H1 (cell line): Measurements from ENCODE around the gene ERGIC3. TPM values are rescaled to one million over a fixed set of nuclear protein-coding genes. Genes with fewer than 3 reads are reported as not detected.

Experiments used
- CTCF ChIA-PET: fragments of 300-600 bp; sonication (Branson Sonifier 250); formaldehyde crosslinking; loops from one replicate; lab custom pipeline; 2021; ENCODE audit not compliant: partially characterized antibody; lab: Charles Lee
- POLR2A ChIA-PET: fragments of 300-600 bp; sonication (Branson Sonifier 250); formaldehyde crosslinking; loops from one replicate; lab custom pipeline; 2021; ENCODE audit warnings: inconsistent platforms; ENCODE audit not compliant: partially characterized antibody; lab: Charles Lee
- DNase-seq, 2 experiments: peaks; one replicate each; pipeline versions ENCODE4 v3.0.0 to v3.0.0-alpha.2; 2010 to 2022; ENCODE audit warnings: low spot score in 2 of 2, low read depth in 1 of 2, mixed read lengths in 1 of 2
- FAIRE-seq: peaks from 2 replicates; lab custom pipeline; 2011; peaks lifted over from hg19 to GRCh38; lab: Jason Lieb, UNC
- H2AFZ ChIP-seq: 2 replicates; pipeline ENCODE4 v1.8.1; 2012; ENCODE audit warnings: low read length, inconsistent platforms
- H2AK5ac ChIP-seq: 2 replicates; pipeline ENCODE4 v1.6.1; 2013; ENCODE audit warnings: low read depth, low read length
- H2BK120ac ChIP-seq: replicated peaks from 2 replicates; pipeline ENCODE3; 2013; ENCODE audit warnings: low read depth, low read length, inconsistent platforms
- H2BK12ac ChIP-seq: 2 replicates; pipeline ENCODE4 v1.6.1; 2013; ENCODE audit warnings: low read depth, low read length
- H2BK15ac ChIP-seq: 2 replicates; pipeline ENCODE4 v1.6.1; 2013; ENCODE audit warnings: low read length
- H2BK20ac ChIP-seq: 2 replicates; pipeline ENCODE4 v1.6.1; 2013; ENCODE audit warnings: low read length
- H2BK5ac ChIP-seq: 2 replicates; pipeline ENCODE4 v1.6.1; 2013; ENCODE audit warnings: low read depth, low read length
- H3K14ac ChIP-seq: 2 replicates; pipeline ENCODE4 v1.6.1; 2013; ENCODE audit warnings: inconsistent platforms; ENCODE audit not compliant: insufficient read length
- H3K18ac ChIP-seq: 2 replicates; pipeline ENCODE4 v1.6.1; 2013; ENCODE audit warnings: low read length; ENCODE audit errors: extremely low read depth
- H3K23ac ChIP-seq: 2 replicates; pipeline ENCODE4 v1.6.1; 2013; ENCODE audit warnings: inconsistent platforms; ENCODE audit not compliant: insufficient read length
- H3K23me2 ChIP-seq: 2 replicates; pipeline ENCODE4 v1.6.1; 2013; ENCODE audit warnings: low read depth, low read length
- H3K27ac ChIP-seq: 2 replicates; pipeline ENCODE4 v1.6.1; 2011; ENCODE audit warnings: low read depth, low read length, inconsistent platforms
- H3K27me3 ChIP-seq, 4 experiments: replicated peaks in 1 of 4; 1 replicate in 1 of 4; 2 replicates in 3 of 4; pipeline versions ENCODE4 v1.6.1 to v1.8.1; 2011 to 2013; ENCODE audit warnings: low read length in 3 of 4, mild to moderate bottlenecking in 3 of 4, inconsistent platforms in 2 of 4, mixed read lengths in 2 of 4, moderate library complexity in 1 of 4; ENCODE audit not compliant: control insufficient read depth in 3 of 4, insufficient read depth in 3 of 4; ENCODE audit errors: extremely low read depth in 1 of 4
- H3K36me3 ChIP-seq, 4 experiments: 2 replicates each; pipeline versions ENCODE4 v1.6.1 to v1.8.1; 2011 to 2013; ENCODE audit warnings: mild to moderate bottlenecking in 4 of 4, low read length in 3 of 4, moderate library complexity in 2 of 4, control low read depth in 1 of 4, inconsistent platforms in 1 of 4; ENCODE audit not compliant: insufficient read depth in 4 of 4, control insufficient read depth in 2 of 4
- H3K4ac ChIP-seq: replicated peaks from 2 replicates; pipeline ENCODE3; 2013; ENCODE audit warnings: low read length, low read depth, mixed read lengths, inconsistent platforms; ENCODE audit not compliant: insufficient read length
- H3K4me1 ChIP-seq, 4 experiments: replicated peaks in 1 of 4; 1 replicate in 1 of 4; 2 replicates in 3 of 4; pipeline versions ENCODE4 v1.6.1 to v1.8.1; 2011 to 2013; ENCODE audit warnings: low read length in 3 of 4, inconsistent platforms in 2 of 4, mixed read lengths in 1 of 4; ENCODE audit not compliant: insufficient read depth in 4 of 4, control insufficient read depth in 3 of 4
- H3K4me2 ChIP-seq, 2 experiments: 2 replicates each; pipeline versions ENCODE4 v1.6.1 to v1.8.1; 2011 to 2013; ENCODE audit warnings: low read depth in 2 of 2, low read length in 2 of 2, control low read depth in 1 of 2, inconsistent platforms in 1 of 2, mild to moderate bottlenecking in 1 of 2; ENCODE audit not compliant: insufficient read depth in 1 of 2
- H3K4me3 ChIP-seq, 4 experiments: fragments of 200-600, 300-600 bp in 1 of 4; sonication (generic), shearing (Covaris generic), sonication (Bioruptor Twin) in 1 of 4; 2 replicates each; pipeline versions ENCODE4 v1.5.1 to v1.8.1; 2011 to 2016; ENCODE audit warnings: low read length in 4 of 4, low read depth in 3 of 4, control low read depth in 2 of 4, inconsistent platforms in 2 of 4, mild to moderate bottlenecking in 2 of 4, mixed read lengths in 1 of 4, moderate library complexity in 1 of 4; ENCODE audit not compliant: insufficient read depth in 2 of 4; ENCODE audit errors: extremely low read depth in 1 of 4
- H3K56ac ChIP-seq: replicated peaks from 2 replicates; pipeline ENCODE3; 2013; ENCODE audit warnings: low read depth, mild to moderate bottlenecking, mixed read lengths, low read length, inconsistent platforms; ENCODE audit not compliant: insufficient read length
- H3K79me1 ChIP-seq: 2 replicates; pipeline ENCODE4 v1.6.1; 2013; ENCODE audit warnings: low read depth, low read length, control low read depth
- H3K79me2 ChIP-seq, 2 experiments: 2 replicates each; pipeline versions ENCODE4 v1.6.1 to v1.8.1; 2012 to 2013; ENCODE audit warnings: low read length in 2 of 2, mild to moderate bottlenecking in 2 of 2, inconsistent platforms in 1 of 2; ENCODE audit not compliant: insufficient read depth in 2 of 2, control insufficient read depth in 1 of 2
- H3K9ac ChIP-seq, 4 experiments: replicated peaks in 1 of 4; 1 replicate in 1 of 4; 2 replicates in 3 of 4; pipeline versions ENCODE4 v1.6.1 to v1.8.1; 2011 to 2013; ENCODE audit warnings: low read depth in 3 of 4, low read length in 3 of 4, control low read depth in 2 of 4, mild to moderate bottlenecking in 2 of 4, moderate library complexity in 2 of 4, inconsistent platforms in 1 of 4; ENCODE audit errors: extremely low read depth in 1 of 4
- H3K9me3 ChIP-seq, 2 experiments: 2 replicates each; pipeline versions ENCODE4 v1.6.1 to v1.8.1; 2012 to 2013; ENCODE audit warnings: mild to moderate bottlenecking in 2 of 2, moderate library complexity in 2 of 2, control low read depth in 1 of 2, inconsistent platforms in 1 of 2, low read depth in 1 of 2, low read length in 1 of 2, mixed read lengths in 1 of 2; ENCODE audit not compliant: insufficient read depth in 2 of 2
- H4K20me1 ChIP-seq, 2 experiments: replicated peaks in 1 of 2; 2 replicates each; pipeline versions ENCODE3 to v1.8.1; 2011 to 2013; ENCODE audit warnings: inconsistent platforms in 2 of 2, low read length in 2 of 2, mild to moderate bottlenecking in 1 of 2; ENCODE audit not compliant: insufficient read depth in 2 of 2, control insufficient read depth in 1 of 2
- H4K5ac ChIP-seq: 2 replicates; pipeline ENCODE4 v1.6.1; 2013; ENCODE audit warnings: low read length, low read depth, mixed read lengths, inconsistent platforms; ENCODE audit not compliant: insufficient read length
- H4K8ac ChIP-seq: 2 replicates; pipeline ENCODE4 v1.8.0; 2013; ENCODE audit warnings: mild to moderate bottlenecking, moderate library complexity, low read length, inconsistent platforms; ENCODE audit not compliant: insufficient read depth; ENCODE audit errors: extremely low read depth
- H4K91ac ChIP-seq: replicated peaks from 2 replicates; pipeline ENCODE3; 2013; ENCODE audit warnings: low read length, mixed read lengths, inconsistent platforms; ENCODE audit not compliant: insufficient read length
- CTBP2 ChIP-seq: IDR thresholded peaks from 2 replicates; pipeline ENCODE4 v1.7.0; 2011; ENCODE audit warnings: borderline replicate concordance, mild to moderate bottlenecking, moderate library complexity, mixed read lengths, low read length; ENCODE audit not compliant: insufficient read depth, insufficient read length
- GTF2F1 ChIP-seq: IDR thresholded peaks from 2 replicates; pipeline ENCODE4 v1.6.1; 2012; ENCODE audit warnings: low read depth, low read length, improper control_type of control experiment, borderline replicate concordance
- KDM1A ChIP-seq: fragments of 200-600, 300-600 bp; sonication (generic); IDR thresholded peaks from 2 replicates; pipeline ENCODE4 v1.7.1; 2016; ENCODE audit warnings: mild to moderate bottlenecking, low read length, borderline replicate concordance
- POLR2AphosphoS5 ChIP-seq: IDR thresholded peaks from 2 replicates; pipeline ENCODE4 v1.6.1; 2011; ENCODE audit warnings: low read depth, low read length
- SP2 ChIP-seq: IDR thresholded peaks from 2 replicates; pipeline ENCODE4 v1.6.1; 2012; ENCODE audit warnings: mild to moderate bottlenecking, low read length, inconsistent platforms
- SUZ12 ChIP-seq: fragments of 200-600 bp; sonication (generic); IDR thresholded peaks from 2 replicates; pipeline ENCODE4 v1.6.1; 2012; ENCODE audit warnings: mild to moderate bottlenecking, inconsistent platforms, low read length, moderate library complexity, mixed read lengths
- TAF1 ChIP-seq: IDR thresholded peaks from 2 replicates; pipeline ENCODE4 v1.6.1; 2011; ENCODE audit warnings: mild to moderate bottlenecking, low read depth, low read length
- TAF7 ChIP-seq: optimal IDR thresholded peaks from 2 replicates; pipeline ENCODE3; 2011; ENCODE audit warnings: low read depth, mild to moderate bottlenecking, inconsistent platforms, low read length, moderate library complexity, borderline replicate concordance
- ZNF274 ChIP-seq: IDR thresholded peaks from 2 replicates; pipeline ENCODE4 v1.7.0; 2012; ENCODE audit warnings: low read length, borderline replicate concordance; ENCODE audit errors: extremely low read depth
- WGBS, 2 experiments: shearing (Covaris generic) in 1 of 2; methylation state at CpG; one replicate each; pipeline versions ENCODE4 v1.1.6 to v1.1.7; 2013 to 2015; ENCODE audit warnings: low lambda C conversion rate in 2 of 2, mixed read lengths in 2 of 2, inconsistent platforms in 1 of 2, low coverage in 1 of 2, missing lambda C conversion rate in 1 of 2; ENCODE audit not compliant: insufficient replicate concordance in 2 of 2, insufficient coverage in 1 of 2, insufficient read length in 1 of 2; ENCODE audit errors: extremely low coverage in 1 of 2, missing lambda C conversion rate in 1 of 2; 5-methylcytosine and 5-hydroxymethylcytosine counted together
- polyA plus RNA-seq, 7 experiments: library from polyadenylated mRNA; depleted of rRNA in 3 of 7; stranded (reverse) in 5 of 7; unstranded in 2 of 7; fragments of >200 nt in 5 of 7; fragments of 200-250 nt in 2 of 7; gene quantifications; 1 replicate in 5 of 7; 2 replicates in 1 of 7; 4 replicates in 1 of 7; pipeline versions ENCODE4 v1.2.1 to v1.2.3, GENCODE V29; 2011 to 2013; ENCODE audit warnings: missing spikeins in 2 of 7, mixed read lengths in 2 of 7
- total RNA-seq: library from RNA; stranded (reverse); fragmentation: NEBNext Ultra II Directional; extraction: Animal tissue kit (Norgen Biotek cat#: 25700); gene quantifications from 2 replicates; pipeline ENCODE4 v1.2.1, GENCODE V29; 2021
- TF ChIP-seq, protein P1 (sequence below), 3 experiments: IDR thresholded peaks; 1 replicate in 2 of 3; 2 replicates in 1 of 3; pipeline versions ENCODE4 v1.5.1 to v1.6.1; 2011; ENCODE audit warnings: low read length in 3 of 3, mild to moderate bottlenecking in 3 of 3, inconsistent platforms in 2 of 3, low read depth in 1 of 3, moderate library complexity in 1 of 3; ENCODE audit not compliant: insufficient read depth in 1 of 3; ENCODE audit errors: control extremely low read depth in 1 of 3
- TF ChIP-seq, protein P2 (sequence below): IDR thresholded peaks from 2 replicates; pipeline ENCODE4 v1.6.1; 2011; ENCODE audit warnings: low read depth, mild to moderate bottlenecking, low read length; ENCODE audit not compliant: insufficient read depth

Gene ERGIC3
- total and polyA plus RNA-seq, 2 of the 8 experiments (the other 6 are each of a cell fraction or from before 2014, with no cell fraction given), result 178 to 341 TPM

DNA sequence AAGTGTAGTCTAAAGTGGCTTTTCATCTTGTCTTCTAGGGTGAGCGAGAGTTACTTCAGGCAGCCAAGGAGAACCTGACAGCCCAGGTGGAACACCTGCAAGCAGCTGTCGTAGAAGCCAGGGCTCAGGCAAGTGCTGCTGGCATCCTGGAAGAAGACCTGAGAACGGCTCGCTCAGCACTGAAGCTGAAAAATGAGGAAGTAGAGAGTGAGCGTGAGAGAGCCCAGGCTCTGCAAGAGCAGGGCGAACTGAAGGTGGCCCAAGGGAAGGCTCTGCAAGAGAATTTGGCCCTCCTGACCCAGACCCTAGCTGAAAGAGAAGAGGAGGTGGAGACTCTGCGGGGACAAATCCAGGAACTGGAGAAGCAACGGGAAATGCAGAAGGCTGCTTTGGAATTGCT lies 39.5 kb upstream of the ERGIC3 start:
- H3K4ac ChIP-seq, result no peak overlapping the region
- no peak overlapping the region for H3K9ac ChIP-seq
- H3K14ac ChIP-seq, result no peak overlapping the region
- no peak overlapping the region for H3K4me2 ChIP-seq
- H3K27me3 ChIP-seq, result no peaks in the 10 kb centered on the region
- no peak overlapping the region for H2AFZ ChIP-seq
- H3K27ac ChIP-seq, result no peak overlapping the region
- no peaks in the 10 kb centered on the region for H3K79me2 ChIP-seq
- H3K4me3 ChIP-seq, result no peak overlapping the region
- H2AK5ac ChIP-seq, result no peak overlapping the region
- H3K79me1 ChIP-seq, result no peaks in the 10 kb centered on the region
- ChIA-PET CTCF (interaction anchor here (0.8 to 3.1 kb wide), 6 partner anchors 10 to 55 kb away, joined by 3 to 15 read pairs (median 6); no protein-coding TSS in a partner anchor), POLR2A (interaction anchor here (1.2 kb wide), 1 partner anchor 161 kb away, joined by 3 read pairs; no protein-coding TSS in a partner anchor)
- no peak overlapping the region for H4K5ac ChIP-seq
- no peaks in the 10 kb centered on the region; the same call in 1 of the 2 replicates for H3K23me2 ChIP-seq
- no peaks in the 10 kb centered on the region for H4K20me1 ChIP-seq
- 89% methylated on average over 7 of the region's 8 CpGs; no CpG with 5 or more reads in 1 of the 2 experiments for WGBS, 2 experiments
- FAIRE-seq (no peak), DNase-seq (no peak)
- no peak overlapping the region for H3K56ac ChIP-seq
- H3K4me1 ChIP-seq, result no peaks in the 10 kb centered on the region
- no peak overlapping the region for H2BK20ac ChIP-seq
- H4K8ac ChIP-seq, result no peak overlapping the region
- no peak overlapping the region for H2BK120ac ChIP-seq
- H3K23ac ChIP-seq, result no peak overlapping the region
- no peak overlapping the region for H2BK5ac ChIP-seq
- no peak overlapping the region for H2BK12ac ChIP-seq
- peaks cover 20 to 59% (median 48%) of the 10 kb centered on the region in 4 experiments for H3K36me3 ChIP-seq
- no peak overlapping the region for H3K18ac ChIP-seq
- no peak overlapping the region for H2BK15ac ChIP-seq
- H4K91ac ChIP-seq, result no peak overlapping the region
- no peaks in the 10 kb centered on the region for H3K9me3 ChIP-seq
- TF ChIP-seq TAF1 (no peak), SUZ12 (no peak), POLR2AphosphoS5 (no peak), TAF7 (no peak), KDM1A (no peak), CTBP2 (no peak), SP2 (no peak), GTF2F1 (no peak), ZNF274 (no peak)
- TF ChIP-seq, protein P1, sequence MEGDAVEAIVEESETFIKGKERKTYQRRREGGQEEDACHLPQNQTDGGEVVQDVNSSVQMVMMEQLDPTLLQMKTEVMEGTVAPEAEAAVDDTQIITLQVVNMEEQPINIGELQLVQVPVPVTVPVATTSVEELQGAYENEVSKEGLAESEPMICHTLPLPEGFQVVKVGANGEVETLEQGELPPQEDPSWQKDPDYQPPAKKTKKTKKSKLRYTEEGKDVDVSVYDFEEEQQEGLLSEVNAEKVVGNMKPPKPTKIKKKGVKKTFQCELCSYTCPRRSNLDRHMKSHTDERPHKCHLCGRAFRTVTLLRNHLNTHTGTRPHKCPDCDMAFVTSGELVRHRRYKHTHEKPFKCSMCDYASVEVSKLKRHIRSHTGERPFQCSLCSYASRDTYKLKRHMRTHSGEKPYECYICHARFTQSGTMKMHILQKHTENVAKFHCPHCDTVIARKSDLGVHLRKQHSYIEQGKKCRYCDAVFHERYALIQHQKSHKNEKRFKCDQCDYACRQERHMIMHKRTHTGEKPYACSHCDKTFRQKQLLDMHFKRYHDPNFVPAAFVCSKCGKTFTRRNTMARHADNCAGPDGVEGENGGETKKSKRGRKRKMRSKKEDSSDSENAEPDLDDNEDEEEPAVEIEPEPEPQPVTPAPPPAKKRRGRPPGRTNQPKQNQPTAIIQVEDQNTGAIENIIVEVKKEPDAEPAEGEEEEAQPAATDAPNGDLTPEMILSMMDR (IDR thresholded peaks at IDR 0.05; ENCODE audit: control extremely low read depth in 1 of 3, insufficient read depth in 1 of 3, low read depth in 1 of 3, low read length in 3 of 3), result no peak
- TF ChIP-seq, protein P2, sequence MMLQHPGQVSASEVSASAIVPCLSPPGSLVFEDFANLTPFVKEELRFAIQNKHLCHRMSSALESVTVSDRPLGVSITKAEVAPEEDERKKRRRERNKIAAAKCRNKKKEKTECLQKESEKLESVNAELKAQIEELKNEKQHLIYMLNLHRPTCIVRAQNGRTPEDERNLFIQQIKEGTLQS, result no peak
